Spinal cord (tissue), 10 donors: ENCODE results near the gene MMEL1. TPM values are rescaled to one million over a fixed set of nuclear protein-coding genes. Genes with fewer than 3 reads are reported as not detected.

Experiments used
- DNase-seq, 6 donors: peaks; one replicate each; pipeline versions ENCODE4 v3.0.0 to v3.0.0-alpha.2; 2013 to 2015; ENCODE audit warnings: low spot score in 6 of 6, low read depth in 4 of 6
- H3K27ac ChIP-seq: one replicate; pipeline ENCODE4 v1.5.1; 2013; ENCODE audit warnings: low read depth, low read length, control low read depth
- H3K27me3 ChIP-seq: one replicate; pipeline ENCODE4 v1.6.1; 2013; ENCODE audit warnings: low read length; ENCODE audit not compliant: control insufficient read depth, insufficient read depth
- H3K36me3 ChIP-seq: one replicate; pipeline ENCODE4 v1.6.1; 2013; ENCODE audit warnings: low read length; ENCODE audit not compliant: control insufficient read depth, insufficient read depth
- H3K4me1 ChIP-seq: one replicate; pipeline ENCODE4 v1.6.1; 2013; ENCODE audit warnings: low read length; ENCODE audit not compliant: control insufficient read depth, insufficient read depth
- H3K4me3 ChIP-seq: one replicate; pipeline ENCODE4 v1.5.1; 2013; ENCODE audit warnings: low read depth, low read length, control low read depth
- H3K9me3 ChIP-seq: one replicate; pipeline ENCODE4 v1.6.1; 2013; ENCODE audit warnings: low read length; ENCODE audit not compliant: control insufficient read depth, insufficient read depth
- WGBS: methylation state at CpG from one replicate; pipeline ENCODE4 v1.1.5; 2013; ENCODE audit warnings: missing lambda C conversion rate; ENCODE audit not compliant: insufficient coverage; 5-methylcytosine and 5-hydroxymethylcytosine counted together
- polyA plus RNA-seq, 2 donors: library from polyadenylated mRNA; unstranded; fragments of 120-200 nt; gene quantifications; one replicate each; pipeline ENCODE4 v1.2.1, GENCODE V29; 2013; ENCODE audit not compliant: insufficient read length in 2 of 2
- total RNA-seq, 2 donors: library from RNA; depleted of rRNA in 1 of 2; stranded (reverse); fragments of 120-200 nt in 1 of 2; fragments of >200 nt in 1 of 2; gene quantifications; one replicate each; pipeline versions ENCODE4 v1.2.3 to v1.2.4, GENCODE V29; 2013 to 2014
- donor health status: healthy.

MMEL1 gene
- total and polyA plus RNA-seq, 4 donors: 2.3 to 3.9 (median 2.6) TPM

- H3K4me1 ChIP-seq: peaks cover 39% of the 10 kb centered on the region
- 91% methylated on average over 6 of the region's 6 CpGs for WGBS
- no peaks in the 10 kb centered on the region for H3K9me3 ChIP-seq
- peaks cover 21% of the 10 kb centered on the region for H3K36me3 ChIP-seq
- no peak for DNase-seq
- no peak overlapping the region for H3K27ac ChIP-seq
- no peak overlapping the region for H3K4me3 ChIP-seq
- no peaks in the 10 kb centered on the region for H3K27me3 ChIP-seq
Observed at GRCh38 chr1:2558861-2559260, 74.0 kb downstream of the MMEL1 start.

GRCh38 chr1:2558420-2558819 is 74.4 kb downstream of the MMEL1 start:
- H3K36me3 ChIP-seq: peaks cover 21% of the 10 kb centered on the region
- no peak for DNase-seq
- H3K9me3 ChIP-seq: no peaks in the 10 kb centered on the region
- no peak overlapping the region for H3K27ac ChIP-seq
- WGBS: 96% methylated on average over 8 of the region's 12 CpGs
- H3K4me1 ChIP-seq: peaks cover 39% of the 10 kb centered on the region
- H3K27me3 ChIP-seq: no peaks in the 10 kb centered on the region
- no peak overlapping the region for H3K4me3 ChIP-seq

GRCh38 chr1:2557482-2558400 is 75.1 kb downstream of the MMEL1 start:
- Histone ChIP-seq H3K27me3 (no peaks in the 10 kb centered on the region), H3K4me3 (no peak overlapping the region), H3K27ac (no peak overlapping the region), H3K9me3 (no peaks in the 10 kb centered on the region), H3K36me3 (peaks cover 21% of the 10 kb centered on the region), H3K4me1 (peaks cover 39% of the 10 kb centered on the region)
- no peak for DNase-seq
- WGBS: 88% methylated on average over 28 of the region's 30 CpGs

GRCh38 chr1:2556678-2557481 is 75.9 kb downstream of the MMEL1 start:
- Histone ChIP-seq H3K27ac (peak overlapping the region; percentile 36), H3K4me3 (peak overlapping the region; percentile 38)
- no peak for DNase-seq

GRCh38 chr1:2556277-2556677 is 76.5 kb downstream of the MMEL1 start, which contains the start of gene TNFRSF14:
TNFRSF14 (plus strand) TSS chr1:2556371; CDS start chr1:2556665, 294 bp downstream.
- H3K4me1 ChIP-seq: peaks cover 39% of the 10 kb centered on the region
- peak in 2 of 6 donors; percentile 47 to 66 for DNase-seq
- H3K9me3 ChIP-seq: no peaks in the 10 kb centered on the region
- peaks cover 14% of the 10 kb centered on the region for H3K36me3 ChIP-seq
- WGBS: 21% methylated on average over 16 of the region's 16 CpGs
- peak within 1 kb of the TSS; percentile 38 for H3K4me3 ChIP-seq
- H3K27ac ChIP-seq: peak within 1 kb of the TSS; percentile 36
- no peaks in the 10 kb centered on the region for H3K27me3 ChIP-seq

More at GRCh38 chr1:2556678-2557481, 75.9 kb downstream of the MMEL1 start:
- Histone ChIP-seq H3K36me3 (peaks cover 17% of the 10 kb centered on the region), H3K27me3 (no peaks in the 10 kb centered on the region), H3K4me1 (peaks cover 39% of the 10 kb centered on the region), H3K9me3 (no peaks in the 10 kb centered on the region)
- WGBS: 61% methylated on average over 21 of the region's 24 CpGs

- H3K27me3 ChIP-seq: no peaks in the 10 kb centered on the region
- no peaks in the 10 kb centered on the region for H3K9me3 ChIP-seq
- H3K36me3 ChIP-seq: peaks cover 14% of the 10 kb centered on the region
- peak in 1 of 6 donors; percentile 24 for DNase-seq
- peak overlapping the region; percentile 38 for H3K4me3 ChIP-seq
- H3K4me1 ChIP-seq: peaks cover 39% of the 10 kb centered on the region
- 62% methylated on average over 19 of the region's 26 CpGs for WGBS
- peak overlapping the region; percentile 36 for H3K27ac ChIP-seq
Observed at GRCh38 chr1:2555634-2556276, 77.1 kb downstream of the MMEL1 start.

GRCh38 chr1:2554621-2555387 is 78.0 kb downstream of the MMEL1 start:
- H3K4me1 ChIP-seq: peaks cover 38% of the 10 kb centered on the region
- H3K9me3 ChIP-seq: no peaks in the 10 kb centered on the region
- peak in 1 of 6 donors; percentile 38 for DNase-seq
- no peak overlapping the region for H3K27ac ChIP-seq
- H3K27me3 ChIP-seq: no peaks in the 10 kb centered on the region
- no peak overlapping the region for H3K4me3 ChIP-seq
- WGBS: 64% methylated on average over 12 of the region's 19 CpGs
- H3K36me3 ChIP-seq: peaks cover 10% of the 10 kb centered on the region

- H3K27ac ChIP-seq: no peak overlapping the region
- H3K4me1 ChIP-seq: peaks cover 42% of the 10 kb centered on the region
- H3K36me3 ChIP-seq: peaks cover 7% of the 10 kb centered on the region
- no peaks in the 10 kb centered on the region for H3K9me3 ChIP-seq
- no peaks in the 10 kb centered on the region for H3K27me3 ChIP-seq
- DNase-seq: no peak
- 88% methylated on average over 29 of the region's 30 CpGs for WGBS
- H3K4me3 ChIP-seq: no peak overlapping the region
Observed at GRCh38 chr1:2553871-2554620, 78.8 kb downstream of the MMEL1 start.
